COLO668 (cell line): ENCODE results near the gene PSG5.
"Not testable (repeated sequence)": the region's sequence is repeated elsewhere in the genome, so short reads cannot be mapped to it uniquely, and the experiment has no call there.

Experiments
- DNase-seq: peaks from one replicate; lab custom pipeline; 2025; ENCODE audit not compliant: unreplicated experiment; lab: John Stamatoyannopoulos, UW

The PSG5 gene

GRCh38 chr19:43188092-43188491 lies 1.8 kb upstream of the PSG5 start:
- DNase-seq: not testable (repeated sequence)

- not testable (repeated sequence) for DNase-seq
Measured at GRCh38 chr19:43181869-43182771, 4.2 kb downstream of the PSG5 start.

- not testable (repeated sequence) for DNase-seq
Measured at GRCh38 chr19:43179569-43180147, 6.7 kb downstream of the PSG5 start.

GRCh38 chr19:43178577-43178976 lies 7.8 kb downstream of the PSG5 start:
- DNase-seq: not testable (repeated sequence)

GRCh38 chr19:43165906-43166305 lies 20.4 kb downstream of the PSG5 start:
- not testable (repeated sequence) for DNase-seq

- not testable (repeated sequence) for DNase-seq
Measured at GRCh38 chr19:43163135-43163534, 23.2 kb downstream of the PSG5 start.

GRCh38 chr19:43162261-43162660 lies 24.1 kb downstream of the PSG5 start:
- not testable (repeated sequence) for DNase-seq

- no peak for DNase-seq
Measured at GRCh38 chr19:43152214-43152613, 34.1 kb downstream of the PSG5 start.

- DNase-seq: peak; percentile 75
Measured at GRCh38 chr19:43149788-43150187, 36.5 kb downstream of the PSG5 start.

- no peak for DNase-seq
Measured at GRCh38 chr19:43148233-43148632, 38.1 kb downstream of the PSG5 start.

- not testable (repeated sequence) for DNase-seq
Measured at GRCh38 chr19:43141763-43142162, 44.6 kb downstream of the PSG5 start.

- DNase-seq: no peak
Measured at GRCh38 chr19:43132696-43133095, 53.6 kb downstream of the PSG5 start.

GRCh38 chr19:43131281-43131842 lies 55.0 kb downstream of the PSG5 start:
- peak; percentile 85 for DNase-seq

- not testable (repeated sequence) for DNase-seq
Measured at GRCh38 chr19:43129197-43129596, 57.1 kb downstream of the PSG5 start.

- DNase-seq: not testable (repeated sequence)
Measured at GRCh38 chr19:43127336-43127735, 59.0 kb downstream of the PSG5 start.

GRCh38 chr19:43126720-43127119 lies 59.6 kb downstream of the PSG5 start:
- DNase-seq: no peak

GRCh38 chr19:43124360-43124759 lies 62.0 kb downstream of the PSG5 start:
- DNase-seq: no peak

GRCh38 chr19:43120433-43121026 lies 65.8 kb downstream of the PSG5 start:
- not testable (repeated sequence) for DNase-seq

GRCh38 chr19:43119526-43119925 lies 66.8 kb downstream of the PSG5 start:
- not testable (repeated sequence) for DNase-seq
